HG03139 (cell line): ENCODE data around the gene FAM83F.
"Not testable (repeated sequence)": the region's sequence is repeated elsewhere in the genome, so short reads cannot be mapped to it uniquely, and the experiment has no call there.

ENCODE experiments used
- ATAC-seq: cut with Tn5 transposase; IDR thresholded peaks from one replicate; pipeline ENCODE4 v1.9.1; 2021; ENCODE audit not compliant: unreplicated experiment

Gene FAM83F

DNA sequence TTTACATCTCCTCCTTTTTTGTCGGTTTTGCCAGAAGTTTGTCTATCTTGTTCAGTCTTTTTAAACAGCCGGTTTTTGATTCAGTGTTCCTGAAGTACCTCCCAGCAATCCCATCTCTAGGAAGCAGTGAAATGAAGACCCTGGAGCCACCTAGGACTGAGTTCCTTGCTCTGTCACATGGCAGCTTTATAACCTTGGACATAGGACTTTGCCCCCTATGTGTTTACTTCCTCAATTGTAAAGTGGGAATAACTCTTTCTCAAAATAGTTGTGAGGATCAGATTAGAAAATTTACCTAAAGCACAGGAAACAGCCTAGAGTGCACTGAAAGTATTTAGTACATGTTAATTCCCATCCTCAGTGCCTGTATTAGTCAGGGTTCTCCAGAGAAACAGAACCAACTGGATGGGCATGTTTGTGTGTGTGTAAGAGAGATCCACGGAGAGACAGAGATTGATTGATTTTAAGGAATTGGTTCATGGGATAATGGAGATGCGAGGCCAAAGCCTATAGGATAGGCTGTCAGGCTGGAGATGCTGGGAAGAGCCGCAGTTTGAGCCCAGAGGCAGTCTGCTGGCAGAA, 20.0 kb downstream of the FAM83F start:
- no peak for ATAC-seq

DNA sequence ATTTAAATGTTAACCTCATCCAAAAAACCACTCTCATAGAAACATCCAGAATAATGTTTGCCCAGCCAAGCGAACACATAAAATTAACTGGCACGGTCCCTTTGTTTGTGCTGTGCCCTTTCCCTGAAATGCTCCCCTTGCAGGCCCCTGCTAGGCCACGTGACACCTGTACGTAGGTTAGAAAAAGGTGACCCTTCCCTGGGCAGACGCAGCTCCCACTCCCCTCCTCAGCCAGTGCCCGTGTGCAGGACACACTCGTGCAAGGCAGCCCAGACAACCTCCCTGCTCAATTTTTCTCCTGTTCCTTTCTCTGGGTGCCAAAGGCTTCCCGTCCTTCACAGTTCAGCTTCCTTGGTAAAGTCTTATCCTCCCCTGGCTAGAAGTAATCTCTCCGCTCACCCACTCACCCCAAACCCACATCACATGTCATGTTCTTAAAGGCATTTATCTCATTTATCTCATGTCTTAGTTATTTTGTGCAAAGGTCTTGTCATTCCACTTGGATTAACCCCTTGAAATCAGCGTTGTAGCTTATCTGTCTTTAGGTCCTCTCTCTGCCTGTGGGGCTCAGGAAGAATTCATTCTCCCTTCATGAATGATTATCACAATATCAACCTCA, 20.7 kb downstream of the FAM83F start:
- ATAC-seq, result no peak

DNA sequence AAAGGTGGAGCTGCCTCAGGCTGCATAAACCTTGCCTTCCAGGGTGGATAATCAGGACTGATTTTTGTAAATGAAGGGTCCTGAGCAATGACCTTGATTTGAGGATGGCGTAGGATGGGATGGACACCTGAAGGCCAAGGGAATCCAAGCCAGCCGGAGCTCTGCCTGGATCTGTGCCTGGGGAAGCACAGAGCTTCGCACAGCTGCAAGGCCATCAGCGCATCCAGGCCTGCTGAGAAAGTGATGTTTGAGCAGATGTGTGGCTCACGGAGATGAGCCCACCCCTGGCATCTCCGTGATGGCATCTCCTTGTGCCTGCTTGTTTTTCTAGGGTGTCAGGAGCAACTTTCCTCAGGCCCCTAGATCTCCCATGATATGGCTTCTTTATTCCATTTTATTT, 23.3 kb downstream of the FAM83F start:
- no peak for ATAC-seq

DNA sequence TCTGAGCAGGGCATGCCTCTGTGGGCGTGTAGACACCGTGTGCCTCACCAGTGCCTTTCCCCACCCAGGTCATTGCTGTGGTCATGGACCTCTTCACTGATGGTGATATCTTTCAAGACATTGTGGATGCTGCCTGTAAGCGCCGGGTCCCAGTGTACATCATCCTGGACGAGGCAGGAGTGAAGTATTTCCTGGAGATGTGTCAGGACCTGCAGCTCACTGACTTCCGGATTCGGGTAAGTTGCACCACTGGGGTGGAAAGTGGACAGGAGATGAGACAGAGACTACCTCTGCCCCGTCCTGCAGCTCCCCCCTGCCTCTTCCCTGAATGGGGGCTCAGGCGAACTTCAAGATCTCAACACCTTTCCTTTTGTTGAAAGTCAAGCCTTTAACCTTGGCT, 24.3 kb downstream of the FAM83F start:
- ATAC-seq, result no peak

DNA sequence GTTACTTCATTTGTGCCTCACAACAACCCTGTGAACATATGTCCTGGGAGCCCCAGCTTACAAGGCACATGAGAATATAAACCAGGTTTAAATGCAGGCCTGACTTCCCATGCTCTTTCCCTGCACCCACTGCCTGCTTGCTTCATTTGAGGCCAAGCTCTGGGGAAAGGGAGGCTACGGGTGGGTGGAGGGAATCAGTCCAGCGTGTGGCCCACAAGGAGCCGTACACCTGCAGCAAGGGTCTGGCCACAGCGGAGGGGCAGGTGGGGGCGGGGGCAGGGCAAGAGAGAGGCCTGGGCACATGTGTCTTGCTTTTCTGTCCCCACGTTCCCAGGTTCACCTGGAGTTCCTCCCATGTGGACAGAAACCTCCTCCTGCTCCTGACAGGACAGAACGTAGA, 26.2 kb downstream of the FAM83F start:
- no peak for ATAC-seq

DNA sequence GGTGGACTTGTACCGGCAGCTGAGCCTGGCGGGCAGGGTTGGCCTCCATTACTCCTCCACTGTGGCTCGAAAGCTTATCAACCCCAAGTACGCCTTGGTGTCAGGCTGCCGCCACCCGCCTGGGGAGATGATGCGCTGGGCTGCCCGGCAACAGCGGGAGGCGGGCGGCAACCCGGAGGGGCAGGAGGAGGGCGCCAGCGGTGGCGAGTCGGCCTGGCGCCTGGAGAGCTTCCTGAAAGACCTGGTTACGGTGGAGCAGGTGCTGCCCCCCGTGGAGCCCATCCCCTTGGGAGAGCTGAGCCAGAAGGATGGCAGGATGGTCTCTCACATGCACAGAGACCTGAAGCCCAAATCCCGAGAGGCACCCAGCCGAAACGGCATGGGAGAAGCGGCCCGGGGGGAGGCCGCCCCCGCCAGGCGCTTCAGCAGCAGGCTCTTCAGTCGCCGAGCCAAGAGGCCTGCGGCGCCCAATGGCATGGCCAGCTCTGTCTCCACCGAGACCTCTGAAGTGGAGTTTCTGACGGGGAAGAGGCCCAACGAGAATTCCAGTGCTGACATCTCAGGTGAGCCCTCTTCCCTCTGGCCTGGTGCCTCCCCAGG, 26.7 kb downstream of the FAM83F start:
- no peak for ATAC-seq

DNA sequence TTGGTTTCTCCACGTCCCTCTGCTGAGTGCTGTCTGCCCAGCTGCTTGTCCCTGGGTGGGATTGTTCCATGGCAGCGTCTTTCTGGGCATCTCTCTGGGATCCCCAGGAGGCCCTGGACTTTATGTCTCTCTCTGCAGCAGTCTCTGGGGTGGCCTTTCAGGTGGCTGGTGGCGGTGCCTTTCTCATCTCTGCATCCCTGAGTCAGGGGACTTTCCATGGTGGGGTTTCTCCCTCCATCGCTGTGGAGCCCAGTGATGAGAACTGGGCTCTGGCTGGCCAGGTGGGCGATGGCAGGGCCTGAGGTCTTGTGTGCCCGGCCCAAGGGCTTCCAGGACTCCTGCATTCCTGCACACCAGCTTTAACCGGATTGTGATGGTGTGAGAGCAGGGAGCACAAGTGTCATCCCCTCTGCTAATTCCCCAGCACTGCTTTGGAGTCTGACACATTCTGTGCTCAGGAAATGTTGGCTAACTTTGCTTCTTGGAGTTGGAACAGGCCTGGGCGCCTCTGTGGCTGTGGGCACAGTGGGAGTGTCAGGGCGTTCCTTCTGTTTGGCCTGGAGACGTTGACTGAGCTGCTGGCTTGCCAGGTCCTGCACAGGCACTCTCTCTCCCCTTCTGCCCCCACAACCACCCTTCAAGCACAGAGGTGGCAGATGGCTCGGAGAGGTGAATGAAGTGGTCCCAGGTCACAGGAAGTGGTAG, 27.9 kb downstream of the FAM83F start:
- ATAC-seq, result no peak

DNA sequence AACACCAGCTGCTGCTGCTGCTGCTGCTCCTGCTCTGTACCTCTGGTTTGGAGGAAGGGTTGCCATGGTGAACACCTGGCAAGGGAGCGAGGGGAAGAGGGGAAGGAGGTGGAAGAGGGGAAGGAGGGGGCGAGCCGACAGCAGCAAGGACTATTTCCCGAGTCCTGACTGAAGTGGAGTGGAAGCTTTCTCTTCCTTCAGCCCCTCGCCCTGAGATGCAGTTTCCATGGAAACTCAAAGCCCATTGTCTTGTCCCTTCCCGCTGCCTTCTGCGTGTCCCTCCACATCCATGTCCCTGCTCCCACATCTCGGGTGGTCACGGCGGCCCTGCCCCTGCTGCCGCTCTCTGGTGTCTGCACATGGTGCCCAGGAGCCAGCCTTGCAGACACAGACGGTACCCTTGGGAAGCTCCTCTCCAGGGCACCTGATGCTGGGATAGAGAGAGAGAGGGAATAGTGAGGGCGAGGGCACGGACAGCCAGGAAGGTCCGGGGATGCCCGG, 28.6 kb downstream of the FAM83F start:
- no peak for ATAC-seq

DNA sequence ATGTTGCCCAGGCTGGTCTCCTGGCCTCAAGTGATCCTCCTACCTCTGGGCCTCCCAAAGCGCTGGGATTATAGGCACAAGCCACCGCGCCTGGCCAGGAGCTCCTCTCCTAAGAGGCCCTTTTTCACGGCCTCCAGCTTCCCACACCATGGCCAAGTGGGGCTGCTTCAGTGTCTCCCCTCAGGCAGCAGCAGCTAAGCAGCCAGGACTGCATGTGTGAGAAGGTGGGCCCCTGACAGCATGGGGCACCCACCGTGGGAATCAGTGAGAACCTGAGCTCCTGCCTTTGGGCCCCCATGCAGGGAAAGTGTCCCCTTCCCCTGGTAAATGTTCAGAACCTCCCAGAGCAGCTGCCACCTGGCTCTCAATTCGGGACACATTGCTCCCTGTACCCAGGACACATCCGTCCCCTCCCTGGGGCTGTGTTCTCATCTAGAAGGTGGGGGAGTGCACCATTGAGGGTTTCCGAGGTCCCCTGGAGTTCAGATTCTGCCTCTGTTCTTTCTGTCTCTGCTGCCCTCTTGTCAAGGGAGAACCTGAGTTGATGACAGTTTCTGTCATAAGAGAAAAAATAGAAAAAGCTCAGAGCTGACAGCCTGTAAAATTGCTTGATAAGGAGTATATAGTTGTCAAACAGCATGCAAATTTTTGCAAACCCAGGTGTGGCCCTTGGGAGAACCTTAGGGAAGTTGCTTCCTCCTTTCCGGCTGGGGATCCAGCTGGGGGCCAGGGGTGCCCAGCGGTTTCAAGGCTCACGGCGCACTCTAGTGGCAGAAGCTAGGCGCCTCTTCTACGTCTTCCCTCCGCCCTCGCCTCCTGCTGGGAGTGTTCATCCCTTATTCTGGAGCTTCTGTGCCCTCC, 29.7 kb downstream of the FAM83F start:
- no peak for ATAC-seq

DNA sequence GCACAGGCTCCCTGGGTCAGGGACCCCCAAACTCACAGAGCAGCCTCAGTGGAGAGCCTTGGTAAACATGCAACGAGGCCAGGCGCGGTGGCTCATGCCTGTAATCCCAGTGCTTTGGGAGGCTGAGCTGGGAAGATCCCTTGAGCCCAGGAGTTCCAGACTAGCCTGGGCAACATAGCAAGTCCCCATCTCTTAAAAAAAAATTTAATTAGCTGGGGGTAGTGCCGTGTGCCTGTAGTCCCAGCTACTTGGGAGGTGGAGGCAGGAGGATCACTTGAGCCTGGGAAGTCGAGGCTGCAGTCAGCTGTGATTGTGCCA, 30.3 kb downstream of the FAM83F start:
- ATAC-seq, result not testable (repeated sequence)

DNA sequence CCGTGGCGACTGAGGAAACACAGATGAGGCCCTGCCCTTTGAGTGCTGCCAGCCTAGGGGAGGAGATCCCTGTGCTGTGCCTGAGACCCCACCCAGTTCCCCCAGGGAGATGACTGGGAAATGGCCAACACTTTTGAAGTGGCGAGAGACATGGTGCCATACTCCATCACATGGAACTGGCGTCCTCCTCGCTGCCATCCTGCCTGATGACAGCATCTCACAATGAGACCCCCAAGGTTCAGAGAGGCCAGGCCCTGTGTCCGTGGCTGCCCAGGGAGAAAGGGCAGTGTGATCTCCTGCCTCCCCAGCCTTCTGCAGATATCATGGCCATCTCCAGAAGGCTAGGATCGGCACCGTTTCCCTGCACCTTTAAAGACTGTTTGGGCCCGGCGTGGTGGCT, 31.1 kb downstream of the FAM83F start:
- ATAC-seq, result no peak

DNA sequence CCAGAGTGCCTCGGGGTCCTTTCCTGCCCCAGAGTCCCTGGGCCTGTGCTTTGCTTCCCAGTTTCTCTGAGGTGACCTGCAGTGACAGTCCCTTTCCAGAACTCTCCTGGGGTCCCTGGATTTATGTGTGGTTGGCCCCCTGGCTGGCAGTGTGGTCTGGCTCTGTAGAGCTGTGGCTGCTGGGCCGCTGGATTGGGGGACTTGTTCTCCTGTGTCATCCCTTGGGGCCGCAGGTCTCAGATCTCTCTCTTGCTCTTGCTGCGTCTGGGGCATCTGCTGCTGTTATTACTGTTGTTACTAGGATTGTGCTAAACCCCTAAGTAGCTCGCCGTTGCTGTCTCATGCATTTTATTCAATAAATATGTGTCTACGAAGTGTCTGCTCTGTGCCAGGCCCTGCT, 31.9 kb downstream of the FAM83F start:
- no peak for ATAC-seq

DNA sequence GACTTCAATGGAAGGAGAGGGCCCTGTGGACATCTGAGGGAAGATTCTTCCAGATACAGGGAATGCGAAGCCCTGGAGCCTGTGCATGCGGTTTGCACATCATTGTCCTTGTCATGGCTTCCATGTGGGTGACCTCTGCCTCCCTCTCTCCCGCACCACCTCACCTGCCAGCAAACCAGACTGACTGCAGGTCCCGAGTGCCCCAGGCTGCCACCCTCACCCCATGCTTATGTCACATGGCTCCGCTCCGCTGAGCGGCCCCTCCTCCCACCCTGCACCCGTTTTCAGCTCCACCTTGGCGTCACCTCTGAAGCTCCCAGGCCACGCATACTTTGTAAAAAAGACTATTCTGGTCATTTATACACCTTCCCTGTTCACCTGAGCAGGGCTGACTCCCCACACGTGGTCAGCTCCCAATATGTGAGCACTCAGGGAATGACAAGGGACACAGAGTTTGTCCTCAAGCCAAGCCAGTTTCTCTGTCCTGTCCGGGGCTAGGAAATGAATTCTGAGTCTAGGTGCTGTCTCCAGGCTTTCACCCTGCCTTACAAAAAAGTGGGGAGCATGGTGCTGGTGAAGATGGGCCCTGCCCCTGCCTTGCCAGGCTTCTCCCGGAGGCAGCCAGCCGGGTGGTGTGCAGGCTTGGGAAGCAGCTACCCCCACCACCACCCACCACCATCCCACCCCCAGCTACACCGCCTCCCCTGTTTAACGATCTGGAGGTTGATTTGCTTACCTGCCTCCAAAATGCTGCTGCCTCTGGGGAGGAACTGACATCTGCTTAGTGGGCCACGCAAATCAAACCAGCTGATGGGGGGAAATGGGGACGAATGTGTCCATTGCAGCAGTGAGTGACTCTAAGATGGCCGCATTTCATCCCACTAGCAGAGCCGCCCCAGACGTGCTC, 32.7 kb downstream of the FAM83F start:
- no peak for ATAC-seq

DNA sequence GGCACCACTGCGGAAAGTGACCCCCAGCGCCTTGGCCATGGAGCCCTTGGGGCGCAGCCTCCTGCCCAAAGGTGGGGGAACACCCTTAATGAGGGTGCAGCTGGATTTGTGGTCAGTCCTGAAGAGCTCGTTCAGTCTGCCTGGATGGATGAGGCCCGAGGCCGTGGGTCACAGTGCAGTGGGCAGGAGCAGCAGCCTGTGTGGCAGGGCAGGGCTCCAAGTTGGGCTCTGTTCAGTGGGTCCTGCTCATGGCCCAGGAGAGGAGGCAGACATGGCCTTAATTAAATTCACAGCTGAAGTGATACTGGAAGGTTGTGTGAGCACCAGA, 33.3 kb downstream of the FAM83F start:
- no peak for ATAC-seq

DNA sequence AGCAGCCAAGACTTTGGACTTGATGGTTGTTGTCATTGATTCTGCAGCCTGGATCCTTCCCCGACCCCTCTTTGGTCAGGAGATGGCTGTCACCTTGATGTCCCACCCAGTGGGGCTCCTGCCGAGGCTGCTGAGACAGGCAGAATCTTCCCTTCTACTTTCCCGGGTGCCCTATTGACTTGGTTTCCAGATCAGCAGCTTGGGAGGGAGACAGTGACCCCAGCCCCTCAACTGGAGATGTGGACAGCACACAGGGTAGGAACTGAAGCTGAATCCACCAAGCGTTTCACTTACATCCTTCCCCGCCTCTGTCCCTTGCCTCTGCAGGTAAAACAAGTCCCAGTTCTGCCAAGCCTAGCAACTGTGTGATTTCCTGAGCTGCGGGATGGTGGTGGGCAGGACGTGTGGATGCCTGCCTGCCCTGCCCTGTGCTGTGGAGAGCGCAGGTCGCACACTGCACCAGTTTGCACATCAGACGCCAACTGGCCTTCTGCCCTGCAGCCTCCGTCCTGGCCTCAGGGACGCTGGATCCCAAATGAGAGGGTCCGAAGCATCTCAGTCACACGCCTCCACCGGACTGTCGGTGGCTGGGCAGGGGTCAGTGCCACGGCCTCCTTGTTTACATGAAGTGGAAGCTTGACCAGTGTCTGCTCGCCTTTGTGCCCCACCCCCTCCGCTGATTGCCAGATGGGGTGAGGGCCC, 34.6 kb downstream of the FAM83F start:
- ATAC-seq, result no peak

DNA sequence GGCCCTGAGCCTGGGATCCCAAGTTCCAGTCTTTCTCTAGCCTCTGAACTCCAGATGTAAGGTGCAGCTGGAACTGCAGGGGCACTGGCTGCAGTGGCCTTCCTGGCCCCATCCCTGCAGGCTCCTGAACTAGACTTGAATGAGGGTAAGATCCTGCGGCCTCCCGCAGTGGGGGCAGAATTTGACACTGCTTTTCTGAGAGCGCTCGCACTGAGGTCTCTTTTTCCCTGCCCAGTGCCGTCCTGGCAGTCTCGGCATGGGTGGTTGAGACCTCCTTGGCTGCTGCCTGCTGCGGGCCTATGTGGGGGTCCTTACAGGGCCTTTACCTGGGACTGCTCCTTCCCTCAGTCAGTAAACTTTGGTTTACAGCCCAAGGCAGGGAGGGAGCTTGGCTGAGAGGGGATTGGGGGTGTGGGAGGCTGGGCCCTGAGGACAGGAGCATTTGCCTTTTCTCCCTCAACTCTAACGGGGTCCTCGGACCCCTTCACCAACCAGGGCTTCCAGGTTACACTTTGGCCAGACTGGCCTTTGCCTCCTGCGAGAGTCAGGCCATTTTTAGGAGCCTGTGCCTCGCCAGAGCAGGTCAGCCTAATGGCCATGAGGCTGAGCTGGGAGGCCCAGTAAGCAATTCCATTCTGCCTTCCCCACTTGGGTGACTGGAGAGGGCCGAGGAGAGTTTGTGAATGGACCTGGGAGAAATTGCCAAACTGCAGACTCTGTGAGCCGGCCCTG, 35.4 kb downstream of the FAM83F start:
- no peak for ATAC-seq

DNA sequence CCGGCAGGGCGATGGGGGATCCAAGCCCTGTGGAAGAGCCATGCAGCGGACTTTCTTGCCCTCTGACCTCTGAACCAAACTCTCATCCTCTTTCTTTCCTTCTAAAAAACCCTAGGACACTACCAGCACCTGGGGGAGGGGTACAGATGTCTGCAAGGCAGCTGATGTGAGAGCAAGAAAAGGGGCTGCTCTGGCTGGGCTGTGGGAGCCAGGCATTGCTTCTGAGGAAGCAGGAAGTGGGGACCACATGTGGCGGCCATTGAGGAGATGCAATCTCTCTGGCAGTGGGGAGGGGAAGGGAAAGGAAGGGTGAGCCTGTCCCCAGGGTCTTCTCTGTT, 36.0 kb downstream of the FAM83F start:
- ATAC-seq, result no peak

DNA sequence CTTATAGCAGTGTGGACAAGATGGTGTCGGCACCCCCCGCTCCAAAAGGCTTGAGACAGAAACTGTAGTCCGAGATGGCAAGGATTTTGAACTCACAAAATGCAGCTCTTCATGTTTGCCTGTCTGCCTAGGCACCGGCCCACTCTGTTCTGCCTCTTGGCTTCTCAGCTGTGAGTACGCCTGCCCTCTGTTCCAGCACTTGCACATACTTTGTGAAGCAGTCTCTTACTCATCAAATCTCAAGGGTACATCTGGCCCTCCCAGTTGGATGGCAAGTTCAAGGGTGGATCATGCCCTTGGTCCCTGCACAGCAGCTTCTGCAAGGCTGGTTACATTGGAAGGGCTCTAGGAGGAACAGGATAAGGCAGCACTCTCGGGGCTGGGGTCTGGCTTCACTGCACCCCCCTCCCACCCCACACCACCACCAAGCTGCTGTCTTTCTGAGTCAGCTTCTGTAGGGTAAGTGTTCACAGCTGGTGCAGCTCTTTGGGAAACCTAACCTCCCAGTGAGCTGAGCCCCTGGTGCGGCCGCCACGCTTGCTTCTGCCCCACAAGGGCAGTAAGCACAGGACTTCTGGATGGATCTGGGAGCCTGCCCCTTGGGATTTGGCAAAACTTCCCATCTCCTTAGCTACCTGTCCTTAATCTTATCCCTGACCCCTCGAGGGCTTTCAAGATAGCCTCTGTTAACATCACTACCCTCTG, 37.2 kb downstream of the FAM83F start:
- no peak for ATAC-seq
